KG1 (cell line): ENCODE data around the gene PXDN.

ENCODE experiments used
- DNase-seq: peaks from one replicate; lab custom pipeline; 2025; lab: John Stamatoyannopoulos, UW

PXDN gene

DNA sequence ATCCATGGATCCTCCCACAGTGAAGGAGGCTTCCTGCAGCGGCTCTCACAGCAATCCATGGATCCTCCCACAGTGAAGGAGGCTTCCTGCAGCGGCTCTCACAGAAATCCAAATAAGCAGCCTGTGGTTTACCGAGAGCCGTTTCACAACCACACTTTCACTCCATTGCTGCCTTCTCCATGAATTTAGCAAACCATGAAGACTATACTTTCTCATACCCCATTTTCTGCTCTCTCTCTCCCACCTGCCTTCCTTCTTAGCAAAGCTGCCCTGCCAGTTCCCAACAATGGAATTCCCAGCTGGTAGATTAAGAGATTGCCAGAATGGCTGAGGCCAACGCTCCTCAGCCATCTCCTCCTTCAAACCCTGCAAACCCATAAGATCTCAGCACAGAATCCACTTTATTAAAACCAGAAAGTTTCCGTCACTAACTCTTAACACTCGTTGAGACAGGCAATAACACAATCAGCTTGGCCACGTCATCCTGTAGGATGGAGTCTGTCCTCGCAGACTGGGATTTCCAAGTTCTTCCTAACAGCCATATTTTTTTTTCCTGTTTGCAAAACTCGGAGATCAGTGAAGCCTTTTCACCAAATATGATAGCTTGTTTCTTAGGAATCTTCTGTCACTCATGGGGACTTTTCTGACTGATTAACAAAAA, 162.2 kb downstream of the PXDN start:
- DNase-seq, result no peak
